Stimulated activated CD4-positive, alpha-beta T cell treated with anti-CD3 and anti-CD28 coated beads, Interleukin-12 subunit alpha, Interleukin-12 subunit beta, amount 100 ng/mL, for 4 hours (primary cell): ENCODE data around the gene TMC5.
"Not testable (repeated sequence)": the region's sequence is repeated elsewhere in the genome, so short reads cannot be mapped to it uniquely, and the experiment has no call there.

Source experiments
- DNase-seq: peaks from one replicate; pipeline ENCODE4 v3.0.0-alpha.2; 2020

The TMC5 gene

DNA sequence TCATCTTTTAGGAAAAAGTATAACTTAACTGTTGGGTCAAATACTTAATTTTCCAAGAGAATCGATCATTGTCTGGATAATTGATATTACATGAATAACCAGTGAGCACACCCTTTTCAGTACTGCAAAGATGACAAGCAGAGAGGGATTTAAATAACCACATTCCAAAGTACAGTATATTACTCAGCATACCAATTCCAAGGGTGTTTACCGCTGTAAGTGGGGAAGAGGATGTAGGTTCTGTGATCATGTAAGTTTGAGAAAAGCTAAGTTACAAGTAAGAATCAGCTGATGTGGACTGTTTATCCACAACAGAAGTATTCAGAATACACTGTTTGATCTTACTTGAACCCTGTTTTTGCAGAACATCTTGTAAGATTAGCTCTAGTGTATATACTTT lies 98.1 kb downstream of the TMC5 start:
- DNase-seq = no peak

DNA sequence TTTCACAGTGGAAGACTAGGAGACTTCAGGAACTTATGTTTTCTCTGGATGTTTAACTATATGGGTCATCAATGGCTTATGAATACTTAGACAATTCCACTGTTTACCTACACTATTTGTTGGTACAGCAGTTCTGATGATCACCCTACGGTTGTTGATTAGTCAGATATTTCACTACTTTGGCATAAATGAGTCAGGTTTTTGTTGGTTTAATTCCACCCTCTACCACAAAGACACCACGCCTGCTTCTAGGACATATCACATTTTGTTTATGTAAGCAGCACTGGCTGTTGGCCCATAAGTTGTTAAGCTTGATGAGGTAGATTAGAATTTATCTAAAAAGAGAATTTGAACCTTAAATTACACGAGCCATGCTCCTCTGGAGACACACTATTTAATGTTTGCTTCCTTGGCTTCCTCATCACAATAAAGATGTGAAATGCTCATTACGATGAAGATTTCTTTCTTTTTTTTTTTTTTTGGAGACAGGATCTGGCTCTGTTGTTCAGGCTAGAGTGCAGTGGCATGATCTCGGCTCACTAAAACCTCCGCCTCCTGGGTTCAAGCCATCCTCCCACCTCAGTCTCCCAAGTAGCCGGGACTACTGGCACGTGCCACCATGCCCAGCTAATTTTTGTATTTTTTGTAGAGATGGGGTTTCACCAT lies 99.9 kb downstream of the TMC5 start:
- DNase-seq = no peak

DNA sequence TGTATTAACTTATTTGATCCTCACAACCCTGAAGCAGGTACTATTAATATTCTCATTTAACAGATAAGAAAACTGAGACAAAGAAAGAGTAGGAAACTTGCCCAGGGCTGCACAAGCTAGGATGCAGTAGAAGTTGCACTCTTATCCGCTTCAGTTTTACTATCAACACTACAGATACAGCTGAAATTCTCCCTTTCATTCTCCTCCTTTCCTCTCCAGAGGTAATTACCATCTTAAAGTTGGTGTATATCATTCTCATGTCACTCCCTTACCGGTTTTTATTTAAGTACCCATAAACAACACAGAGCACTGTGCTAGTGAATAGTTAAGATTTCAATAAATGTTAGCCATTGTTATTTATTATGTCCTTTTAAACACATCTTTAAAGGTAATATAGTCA lies 100.7 kb downstream of the TMC5 start:
- no peak for DNase-seq

DNA sequence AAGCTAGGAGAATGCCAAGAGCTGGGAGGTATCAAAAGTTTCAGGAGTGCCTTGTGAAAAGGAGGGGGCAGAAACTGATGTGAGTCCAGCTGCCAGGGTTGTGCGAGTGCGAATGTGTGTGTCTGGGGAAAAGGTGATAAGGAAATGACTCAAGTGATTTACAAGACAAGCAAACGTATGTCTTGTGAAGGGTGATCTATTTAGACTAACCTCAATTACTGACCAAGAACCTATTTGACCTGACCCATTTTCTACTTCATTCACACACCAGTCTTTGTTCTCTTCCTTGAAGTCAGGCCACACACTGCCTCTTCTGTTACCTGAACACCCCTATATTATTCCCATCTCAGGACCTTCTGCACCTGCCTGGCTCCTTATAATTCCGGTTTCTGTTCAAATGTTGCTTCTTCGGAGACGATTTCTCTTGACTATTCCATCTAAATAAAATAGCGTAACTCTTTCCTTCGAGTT lies 103.2 kb downstream of the TMC5 start:
- no peak for DNase-seq

DNA sequence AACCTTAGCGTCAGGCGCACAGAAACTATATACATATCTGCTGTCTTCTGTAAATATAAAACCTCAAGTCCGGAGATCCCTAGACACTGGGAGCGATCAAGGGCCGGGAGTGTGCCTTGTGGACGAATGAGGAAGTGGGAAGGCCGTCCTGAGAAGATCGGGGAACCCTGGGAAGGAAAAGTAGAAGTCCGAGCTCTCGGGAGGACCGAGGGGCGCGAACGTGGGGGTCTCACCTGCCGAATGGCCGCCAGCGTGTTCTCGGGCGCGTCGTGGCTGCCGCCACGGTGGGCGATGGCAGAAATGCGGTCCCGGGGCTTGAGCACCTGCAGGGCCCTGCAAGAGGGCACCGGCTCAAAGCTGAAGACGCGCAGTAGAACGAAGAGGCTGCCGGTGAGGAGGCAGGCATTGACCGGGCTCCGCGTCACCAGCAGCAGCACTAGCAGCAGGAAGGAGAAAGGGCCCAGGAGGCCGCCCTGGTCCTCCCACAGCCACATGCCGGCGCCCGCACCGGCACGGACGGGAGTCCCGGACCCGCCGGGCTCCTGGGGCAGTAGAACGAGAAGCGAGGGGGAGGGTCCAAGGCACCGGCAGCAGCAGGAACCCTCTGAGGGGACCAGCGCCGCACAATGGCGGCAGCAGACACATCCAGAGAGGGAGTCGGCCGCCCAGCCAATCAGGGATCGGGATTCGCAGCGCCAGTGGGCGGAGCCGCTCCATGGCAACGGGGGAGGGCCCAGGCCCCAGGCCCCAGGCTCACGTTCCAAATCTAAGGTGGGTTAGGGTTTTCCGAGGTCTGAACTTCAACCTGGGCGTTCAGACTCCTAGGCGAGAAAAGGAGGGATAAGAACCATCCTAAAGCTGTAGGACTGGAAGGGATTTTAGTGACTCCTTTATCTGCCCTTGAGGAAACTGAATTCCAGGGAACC lies 104.1 kb downstream of the TMC5 start, which contains the start of gene GDE1:
TSS of gene GDE1 (minus strand) at position 628 of the 926 bp plus-strand sequence. CDS start at position 494, 134 bp downstream.
- peak; percentile 95 for DNase-seq

DNA sequence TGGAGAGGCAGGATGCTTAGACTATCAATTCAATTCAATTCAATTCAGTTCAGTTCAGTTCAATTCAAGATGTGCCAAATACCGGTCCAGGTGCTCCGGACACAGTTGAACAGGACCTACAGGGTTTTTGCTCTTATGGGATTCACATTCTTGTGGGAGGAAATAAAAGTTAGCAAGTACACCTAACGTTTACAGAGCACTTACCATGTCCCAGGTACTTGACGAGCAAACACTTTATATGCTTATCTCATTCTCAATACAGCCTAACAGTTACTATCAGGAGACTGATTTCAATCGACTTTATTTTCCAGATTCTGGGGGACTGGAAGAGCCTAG lies 104.7 kb downstream of the TMC5 start:
- no peak for DNase-seq

DNA sequence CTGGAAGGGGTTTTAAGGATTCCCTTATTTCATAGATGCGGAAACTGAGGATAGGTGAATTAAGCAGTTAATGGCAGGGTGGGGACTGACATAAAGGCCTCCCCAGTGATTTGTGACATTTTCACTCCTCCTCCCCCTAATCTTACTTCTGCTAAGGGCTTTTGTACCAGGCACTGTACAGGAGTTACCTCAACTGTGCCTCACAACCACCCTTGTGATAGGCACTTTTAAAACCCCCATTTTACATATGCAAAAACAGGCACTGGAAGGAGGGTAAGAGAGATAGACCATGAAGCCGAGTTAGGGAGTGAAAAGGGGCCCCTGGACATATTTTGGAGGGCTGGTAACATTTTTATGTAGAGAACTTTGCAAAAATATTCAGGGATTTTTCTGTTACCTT lies 105.1 kb downstream of the TMC5 start:
- no peak for DNase-seq

DNA sequence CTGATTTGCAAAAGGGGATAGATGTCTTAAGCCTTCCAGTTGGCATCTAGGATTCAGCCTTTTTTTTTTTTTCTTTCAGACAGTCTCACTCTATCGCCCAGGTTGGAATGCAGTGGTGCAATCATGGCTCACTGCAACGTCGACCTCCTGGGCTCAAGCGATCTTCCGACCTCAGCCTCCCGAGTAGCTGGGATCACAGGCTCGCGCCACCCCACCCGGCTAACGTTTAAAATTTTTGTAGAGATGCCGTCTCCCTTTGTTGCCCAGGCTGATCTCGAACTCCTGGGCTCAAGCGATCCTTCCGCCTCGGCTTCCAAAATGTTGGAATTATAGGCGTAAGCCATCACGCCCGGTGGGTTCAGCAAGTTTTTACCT lies 105.5 kb downstream of the TMC5 start:
- no peak for DNase-seq

DNA sequence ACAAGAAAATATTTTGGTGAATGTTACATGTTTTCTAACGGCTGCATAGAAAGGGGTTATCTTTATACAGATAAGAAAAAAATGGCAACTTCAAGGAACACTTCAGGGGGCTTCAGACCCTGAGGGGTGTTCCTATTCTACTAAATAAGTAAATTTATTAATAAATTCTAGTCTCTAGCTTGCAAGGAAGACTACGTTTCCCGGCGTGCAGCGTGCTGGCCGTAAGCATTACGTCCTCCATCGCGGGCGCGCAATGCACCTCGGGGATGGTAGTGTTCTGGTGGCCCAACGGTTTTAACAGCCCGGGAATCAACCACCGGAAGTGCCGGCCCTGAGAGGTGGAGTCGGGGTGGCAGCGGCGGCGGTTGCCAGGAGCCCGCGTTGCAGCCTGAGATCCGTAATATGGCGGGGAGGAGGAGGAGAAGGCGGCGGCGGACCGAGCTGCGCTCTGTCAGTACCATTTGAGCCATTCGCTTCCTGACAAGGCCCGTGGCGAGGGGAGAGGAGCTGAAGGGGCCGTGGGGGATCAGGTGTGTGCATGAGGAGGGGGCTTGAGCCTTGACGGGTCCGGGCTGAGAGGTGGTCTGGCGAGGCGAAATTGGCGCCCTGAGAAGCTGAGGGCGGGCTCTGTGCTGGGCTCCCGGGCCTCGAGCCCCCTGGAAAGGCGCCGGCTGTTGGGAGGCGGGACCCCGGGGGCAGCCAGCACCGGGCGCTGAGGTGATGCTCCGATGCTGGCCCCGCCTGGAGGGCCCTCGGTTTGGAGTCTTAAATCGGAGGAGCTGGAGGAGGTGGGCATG lies 106.1 kb downstream of the TMC5 start, which contains the start of gene CCP110:
TSS of gene CCP110 (plus strand) at position 384 of the 797 bp plus-strand sequence. CDS start 3,940 bp downstream, outside the sequence.
- DNase-seq = peak; percentile 92

DNA sequence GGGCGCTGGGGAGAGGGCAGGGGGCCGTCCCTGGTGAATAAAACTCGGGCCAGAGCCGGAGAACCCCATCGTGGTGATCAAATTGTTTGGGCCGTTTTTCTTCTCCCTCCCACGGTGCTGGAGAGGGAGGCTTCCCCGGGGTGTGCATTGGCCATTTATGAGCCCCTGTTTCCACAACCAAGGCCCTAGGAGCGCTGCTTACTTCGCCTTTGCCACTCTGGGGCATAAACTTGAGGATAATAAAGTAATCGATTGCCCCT lies 106.6 kb downstream of the TMC5 start:
- DNase-seq = no peak

DNA sequence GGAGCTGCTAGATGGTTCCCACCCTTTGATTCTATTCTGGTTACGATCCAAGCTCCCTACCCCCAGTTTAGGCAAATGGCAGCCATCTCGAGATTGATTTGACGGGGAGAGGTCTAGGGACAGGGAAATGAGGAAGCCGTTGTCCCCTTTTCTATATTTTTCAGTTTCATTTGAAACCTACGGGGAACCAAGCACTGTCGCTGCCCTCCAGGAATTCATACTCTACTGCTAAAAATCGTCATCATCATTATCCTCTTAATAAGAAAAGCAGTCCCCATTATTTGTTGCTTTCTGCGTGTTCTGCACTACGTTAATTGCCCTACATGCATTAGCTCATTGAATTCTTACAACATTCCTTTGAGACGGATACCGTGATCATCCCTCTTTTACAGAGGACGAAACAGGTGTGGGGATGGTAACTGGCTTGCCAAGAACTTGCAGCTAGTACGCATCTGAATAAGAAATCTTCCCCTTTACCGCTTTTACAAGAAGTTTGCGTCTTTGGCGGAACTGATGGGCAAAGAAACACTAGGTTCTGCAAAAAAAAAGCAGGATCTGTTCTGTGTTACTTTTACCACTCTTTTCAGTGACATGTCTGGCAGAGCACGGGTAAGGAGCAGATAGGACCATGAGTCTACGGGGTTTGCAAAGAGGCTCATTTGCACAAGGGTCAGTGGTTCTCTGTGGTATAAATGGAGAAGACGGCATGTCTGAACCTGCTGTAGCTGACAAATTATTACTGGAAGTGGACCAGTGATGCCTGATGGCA lies 107.1 kb downstream of the TMC5 start:
- no peak for DNase-seq

DNA sequence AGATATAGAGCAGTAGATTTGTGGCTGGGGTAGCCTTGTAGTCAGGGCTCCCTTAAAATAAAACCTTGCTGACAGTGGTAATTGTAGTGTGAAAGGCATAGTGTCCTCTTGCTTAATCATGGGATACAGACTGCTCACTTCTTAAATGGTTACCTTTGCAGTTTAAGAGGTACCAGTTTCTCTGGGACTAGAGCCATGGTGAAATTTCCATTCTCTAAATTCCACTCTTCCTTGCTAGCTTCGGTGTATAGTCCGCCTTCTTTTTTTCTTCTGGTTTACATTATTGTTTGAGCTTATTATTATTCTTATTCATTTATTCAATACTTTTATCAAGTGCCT lies 107.7 kb downstream of the TMC5 start:
- DNase-seq = no peak

DNA sequence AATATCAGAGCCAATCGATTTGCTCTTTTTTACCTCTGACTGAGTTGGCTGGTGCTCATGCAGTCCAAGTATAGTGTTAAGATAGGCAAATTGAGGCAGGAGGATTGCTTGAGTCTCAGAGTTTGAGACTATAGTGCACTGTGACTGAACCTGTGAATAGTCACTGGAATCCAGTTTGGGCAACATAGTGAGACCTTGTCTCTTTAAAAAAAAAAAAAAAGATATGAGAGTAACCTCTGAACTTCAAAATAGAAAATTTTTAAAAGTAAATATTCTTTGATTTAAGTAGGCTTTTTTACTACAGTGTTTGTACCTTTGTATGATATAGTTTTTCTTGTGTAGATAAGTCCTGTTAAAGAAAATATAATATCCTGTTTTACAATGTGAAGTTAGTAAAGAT lies 109.5 kb downstream of the TMC5 start:
- no peak for DNase-seq

DNA sequence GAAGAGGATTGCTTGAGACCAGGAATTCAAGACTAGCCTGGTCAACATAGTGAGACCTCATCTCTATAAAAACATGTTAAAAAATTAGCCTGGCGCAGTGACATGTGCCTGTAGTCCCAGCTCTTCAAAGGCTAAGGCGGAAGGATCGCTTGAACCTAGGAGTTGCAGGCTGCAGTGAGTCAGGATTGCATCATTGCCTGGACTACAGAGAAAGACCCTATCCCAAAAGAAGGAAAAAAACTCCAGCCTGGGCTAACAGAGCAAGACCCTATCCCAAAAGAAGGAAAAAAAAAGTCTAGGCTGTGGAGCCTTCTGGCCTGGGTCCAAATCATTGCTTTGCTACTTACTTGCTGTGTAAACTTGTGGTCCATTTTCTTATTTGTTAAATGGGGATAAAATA lies 111.0 kb downstream of the TMC5 start:
- no peak for DNase-seq

DNA sequence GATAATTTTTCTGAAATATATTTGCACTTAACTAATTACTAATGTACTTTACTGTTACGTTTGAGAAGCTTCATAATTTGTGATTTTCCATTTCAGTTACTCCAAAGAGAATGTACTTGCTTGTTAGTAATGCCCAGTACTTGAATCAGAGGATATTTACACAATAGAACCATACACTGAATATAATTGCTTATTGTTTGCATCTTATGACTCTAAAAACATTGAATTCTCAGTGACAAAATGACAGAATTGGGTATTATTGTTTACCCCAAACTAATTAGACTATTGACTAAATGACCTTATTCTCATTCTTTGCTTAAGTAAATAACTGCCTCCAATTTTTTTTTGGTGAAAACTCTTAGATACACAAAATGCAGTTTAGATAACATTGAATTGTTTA lies 114.9 kb downstream of the TMC5 start:
- no peak for DNase-seq

DNA sequence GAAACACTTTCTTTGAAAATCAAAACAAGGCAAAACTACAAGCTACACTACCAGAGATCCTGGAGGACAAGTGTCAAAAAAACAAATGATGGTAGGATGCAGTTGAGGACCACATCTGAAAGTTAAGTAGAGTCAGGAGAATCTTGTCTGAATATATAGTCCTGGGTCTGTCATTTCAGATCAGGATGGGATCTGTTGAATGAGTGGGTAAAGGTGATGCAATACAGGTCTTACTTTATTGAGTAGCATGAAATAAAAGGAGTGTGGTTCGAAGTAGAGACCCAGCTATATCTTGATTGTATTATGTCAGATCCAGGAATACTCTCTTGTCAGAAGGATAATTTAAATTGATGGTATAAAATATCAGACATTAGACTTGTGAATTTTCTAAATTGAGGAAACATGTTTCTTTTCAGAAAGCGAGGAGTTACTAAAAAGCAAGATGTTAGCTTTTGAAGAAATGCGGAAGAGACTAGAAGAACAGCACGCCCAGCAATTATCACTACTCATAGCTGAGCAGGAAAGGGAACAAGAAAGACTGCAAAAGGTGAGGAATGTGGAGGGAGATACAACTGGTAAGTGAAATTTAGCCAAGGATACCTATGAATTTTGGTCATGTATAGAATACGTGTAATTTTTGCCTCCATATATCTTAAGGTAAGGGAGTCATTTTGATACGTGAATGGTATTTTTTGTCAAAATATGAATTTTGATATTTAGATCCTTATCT lies 122.7 kb downstream of the TMC5 start:
- no peak for DNase-seq

DNA sequence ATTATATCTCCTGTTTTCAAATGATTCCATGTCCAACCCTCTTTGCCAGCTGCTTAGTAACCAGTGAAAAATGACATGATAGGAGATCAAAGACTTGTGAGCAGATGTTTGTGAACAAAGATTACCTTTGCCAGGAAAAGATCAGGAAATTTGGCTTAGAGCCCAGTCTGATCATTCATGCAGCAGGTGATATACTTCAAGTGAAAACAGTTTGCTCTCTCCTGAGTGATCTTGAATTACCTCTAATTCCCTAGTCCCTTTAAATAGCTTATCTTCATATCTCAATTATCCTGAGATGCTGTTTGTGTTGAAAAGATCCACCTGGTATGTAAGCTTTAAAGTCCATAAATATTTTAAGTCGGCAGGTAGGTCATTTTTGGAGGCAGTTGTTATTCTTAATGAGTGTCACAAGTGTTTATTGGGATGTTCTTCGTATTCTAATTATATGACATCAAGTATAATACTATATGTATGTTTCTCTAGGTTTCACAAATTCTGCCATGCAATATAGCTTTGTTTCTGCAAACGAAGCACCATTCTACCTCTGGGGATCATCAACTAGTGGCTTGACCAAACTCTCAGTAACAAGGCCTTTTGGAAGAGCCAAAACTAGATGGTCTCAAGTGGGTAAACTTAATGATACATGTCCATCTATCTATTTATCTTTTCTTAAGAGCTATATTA lies 124.6 kb downstream of the TMC5 start:
- DNase-seq = no peak

DNA sequence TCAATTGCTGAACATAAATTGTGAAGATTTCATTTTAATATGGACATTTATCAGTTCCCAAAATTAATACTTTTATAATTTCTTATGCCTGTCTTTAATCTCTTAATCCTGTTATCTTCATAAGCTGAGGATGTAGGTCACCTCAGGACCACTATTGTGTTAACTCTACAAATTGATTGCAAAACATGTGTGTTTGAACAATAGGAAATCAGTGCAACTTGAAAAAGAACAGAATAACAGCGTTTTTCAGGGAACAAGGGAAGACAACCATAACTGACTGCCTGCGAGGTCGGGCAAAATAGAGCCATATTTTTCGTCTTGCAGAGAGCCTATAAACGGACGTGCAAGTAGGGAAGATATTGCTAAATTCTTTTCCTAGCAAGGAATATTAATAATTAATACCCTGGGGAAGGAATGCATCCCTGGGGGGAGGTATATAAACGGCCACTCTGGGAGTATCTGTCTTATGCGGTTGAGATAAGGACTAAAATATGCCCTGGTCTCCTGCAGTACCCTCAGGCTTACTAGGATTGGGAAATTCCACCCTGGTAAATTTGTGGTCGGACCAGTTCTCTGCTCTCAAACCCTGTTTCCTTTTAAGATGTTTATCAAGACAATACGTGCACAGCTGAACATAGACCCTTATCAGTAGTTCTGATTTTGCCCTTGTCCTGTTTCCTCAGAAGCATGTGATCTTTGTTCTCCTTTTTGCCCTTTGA lies 125.8 kb downstream of the TMC5 start:
- DNase-seq = not testable (repeated sequence)

DNA sequence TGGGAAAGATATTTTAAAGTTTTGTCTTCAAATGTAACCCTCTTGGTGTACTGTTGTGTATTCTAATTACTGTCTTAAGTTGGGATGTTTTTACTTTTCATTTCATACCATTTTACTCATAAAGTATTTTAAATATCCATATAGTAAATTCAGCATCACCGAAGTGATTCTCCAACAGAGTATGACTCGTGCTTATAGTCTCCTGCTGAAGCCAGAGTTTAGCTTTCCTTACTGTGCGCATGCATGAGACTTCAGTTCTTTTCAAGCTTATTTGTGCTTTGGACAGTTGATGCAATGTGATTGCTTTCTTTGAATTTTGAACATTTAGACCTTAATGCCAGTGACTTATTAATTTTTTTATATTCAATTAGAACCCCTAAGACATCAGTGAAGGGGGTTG lies 130.5 kb downstream of the TMC5 start:
- no peak for DNase-seq
